Heart left ventricle (tissue), 16 donors: Measurements from ENCODE around the gene MAPK12. TPM values are rescaled to one million over a fixed set of nuclear protein-coding genes. Genes with fewer than 3 reads are reported as not detected.
A peak's percentile ranks its signal among the peaks of the same experiment; 100 is the strongest.

Source experiments
- ATAC-seq, 4 donors: fragments of 200-7000 bp; cut with Tn5 transposase; one replicate each; pipeline ENCODE4 v1.9.1; 2020 to 2022; ENCODE audit warnings: moderate library complexity in 4 of 4, mild to moderate bottlenecking in 3 of 4, moderate number of reproducible peaks in 1 of 4
- DNase-seq, 5 donors: peaks; one replicate each; pipeline ENCODE4 v3.0.0-alpha.2; 2020
- H3K27ac ChIP-seq, 12 donors: fragments of 200-600 bp; sonication (generic) in 4 of 12; one replicate each; pipeline versions ENCODE4 v1.5.0 to v1.8.0; 2016 to 2022; ENCODE audit warnings: mild to moderate bottlenecking in 2 of 12
- H3K27me3 ChIP-seq, 9 donors: fragments of 200-600 bp; sonication (generic) in 2 of 9; one replicate each; pipeline versions ENCODE4 v1.5.1 to v1.8.0; 2016 to 2022; ENCODE audit warnings: mild to moderate bottlenecking in 3 of 9
- H3K36me3 ChIP-seq, 9 donors: fragments of 200-600 bp; sonication (generic) in 2 of 9; one replicate each; pipeline versions ENCODE4 v1.5.0 to v1.8.0; 2018 to 2022; ENCODE audit warnings: mild to moderate bottlenecking in 2 of 9
- H3K4me1 ChIP-seq, 12 donors: fragments of 200-600 bp; sonication (generic) in 4 of 12; one replicate each; pipeline versions ENCODE4 v1.5.0 to v1.8.0; 2016 to 2022; ENCODE audit warnings: mild to moderate bottlenecking in 3 of 12
- H3K4me3 ChIP-seq, 12 donors: fragments of 200-600 bp; sonication (generic) in 4 of 12; one replicate each; pipeline versions ENCODE4 v1.5.0 to v1.8.0; 2017 to 2022; ENCODE audit warnings: mild to moderate bottlenecking in 9 of 12, moderate library complexity in 4 of 12
- H3K9me3 ChIP-seq, 12 donors: fragments of 200-600 bp; sonication (generic) in 4 of 12; one replicate each; pipeline versions ENCODE4 v1.5.0 to v1.8.0; 2016 to 2022; ENCODE audit warnings: mild to moderate bottlenecking in 1 of 12
- POLR2A ChIP-seq, 2 donors: fragments of 450-650 bp; IDR thresholded peaks; one replicate each; pipeline ENCODE4 v1.6.1; 2017; ENCODE audit warnings: antibody characterized with exemption in 2 of 2, mild to moderate bottlenecking in 2 of 2, moderate library complexity in 2 of 2
- WGBS, 4 donors: extraction: QIAGEN DNeasy Blood & Tissue Kit in 2 of 4; methylation state at CpG; one replicate each; pipeline versions ENCODE4 v1.1.5 to v1.1.7; 2013 to 2018; 5-methylcytosine and 5-hydroxymethylcytosine counted together
- intact Hi-C, 10 donors: fragments of 100-400 bp; cut with DNase I; formaldehyde crosslinking; loops; one replicate each; pipeline versions ENCODE4 v1.11.1 to v1.14.2; 2022
- polyA plus RNA-seq, 2 donors: library from polyadenylated mRNA; stranded (reverse); fragments of 200-250 nt; gene quantifications; one replicate each; pipeline ENCODE4 v1.2.3, GENCODE V29; 2013
- total RNA-seq, 9 donors: library from RNA; depleted of rRNA in 2 of 9; stranded (reverse); fragments of >200 nt in 2 of 9; fragmentation: NEBNext Ultra II Directional in 3 of 9; extraction: Animal tissue kit (Norgen Biotek cat#: 25700) in 3 of 9; gene quantifications; one replicate each; pipeline versions ENCODE4 v1.1.0 to v1.2.4, GENCODE V29; 2016 to 2023
- TF ChIP-seq, protein P1 (sequence below), 12 donors: fragments of 200-600 bp; sonication (generic) in 4 of 12; IDR thresholded peaks; one replicate each; pipeline versions ENCODE4 v1.5.0 to v1.8.0; 2018 to 2022; ENCODE audit warnings: antibody characterized with exemption in 12 of 12, mild to moderate bottlenecking in 5 of 12
- donor health status: ischemic (EF 13 %, LVEDD 7.1; RV severe dilation, severe dysfunction).
- donor health status: healthy with polysubstance abuse.
- donor health status: DM: no; HTN: yes; CAD: no.
- donor health status: DM: no; HTN: no; CAD: no.
- donor health status: ischemic (EF 25% LVEDD 6.9; RV normal size, moderate dysfunction).
- donor health status: ischemic (EF 25% LVEDD 5.7; RV mildly dilated, moderate dysfunction).
- donor health status: healthy.
- donor health status: DM: yes; HTN: yes; CAD: no.
- donor health status: ischemic (EF 35%, LVEDD 5.7; RV mildly dilated, moderate dysfunction).
- donor health status: nonischemic (EF 11% LVEDD 7.7; RV severe dilation, severe dysfunction).
- donor health status: DM: yes; HTN: yes; CAD: no.
- donor health status: PGD.
- donor health status: ischemic (EF 29% LVEDD 5.4; RV normal size, mild dysfunction).
- donor health status: nonischemic (EF 23%, LVEDD 6.1; RV moderate dilation, normal function).

Gene MAPK12
- total and polyA plus RNA-seq, 11 donors: 11.6 to 18.0 (median 15.5) TPM

DNA sequence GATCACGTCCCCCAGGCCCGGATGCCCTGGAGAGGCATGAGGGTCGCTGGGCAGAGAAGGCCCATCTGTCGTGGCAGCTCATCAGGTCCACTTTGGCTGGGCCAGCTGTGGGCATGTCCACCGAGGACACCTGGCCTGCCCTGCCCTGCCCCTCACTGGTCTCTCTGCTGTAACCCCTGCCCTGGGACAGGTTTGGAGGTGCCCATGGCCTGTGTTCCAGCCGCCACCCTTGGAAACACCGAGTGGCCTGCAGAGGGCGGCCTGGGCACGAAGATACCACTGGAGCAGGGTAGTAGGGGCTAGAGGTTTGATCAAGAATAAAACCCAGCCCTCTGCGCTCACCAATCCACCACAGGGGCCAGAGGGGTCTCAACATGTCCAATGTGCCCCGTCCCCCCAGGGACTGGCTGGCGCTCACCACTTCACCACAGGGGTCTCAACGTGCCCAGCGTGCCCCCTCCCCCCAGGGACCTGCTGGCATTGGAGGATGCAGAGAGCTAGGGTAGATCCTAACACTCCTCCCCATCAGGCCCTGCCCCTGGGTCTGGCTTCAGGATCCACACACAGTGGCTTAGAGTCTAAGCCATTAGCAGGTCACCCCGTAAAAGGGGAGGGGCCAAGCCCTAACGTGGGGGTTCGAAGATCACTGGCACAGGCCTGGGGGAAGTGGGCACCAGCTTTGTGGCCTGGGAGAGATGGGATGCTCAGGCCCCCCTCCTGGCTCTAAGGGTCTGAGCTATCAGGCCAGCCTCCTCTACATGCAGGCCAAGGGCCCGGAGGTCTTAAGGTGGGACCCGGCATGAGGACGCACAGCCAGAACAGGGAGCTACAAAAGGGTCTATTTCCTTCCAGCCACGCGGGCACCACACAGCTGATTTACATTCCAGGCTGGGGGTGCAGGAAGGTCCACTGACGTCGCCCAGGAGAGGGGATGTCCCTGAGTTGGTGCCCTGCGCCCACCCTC, 9.1 kb downstream of the MAPK12 start:
- Histone ChIP-seq H3K36me3 (peaks cover 0 to 11% (median 0%) of the 10 kb centered on the region in 9 donors), H3K9me3 (no peaks in the 10 kb centered on the region), H3K4me3 (peak overlapping the region in 7 of 12 donors; percentile 65 to 83 (median 72)), H3K4me1 (peaks cover 5 to 40% (median 24%) of the 10 kb centered on the region in 12 donors), H3K27me3 (no peaks in the 10 kb centered on the region), H3K27ac (peak overlapping the region in 9 of 12 donors; percentile 53 to 81 (median 69))
- TF ChIP-seq POLR2A (IDR thresholded peaks at IDR 0.05): no peak
- TF ChIP-seq, protein P1, sequence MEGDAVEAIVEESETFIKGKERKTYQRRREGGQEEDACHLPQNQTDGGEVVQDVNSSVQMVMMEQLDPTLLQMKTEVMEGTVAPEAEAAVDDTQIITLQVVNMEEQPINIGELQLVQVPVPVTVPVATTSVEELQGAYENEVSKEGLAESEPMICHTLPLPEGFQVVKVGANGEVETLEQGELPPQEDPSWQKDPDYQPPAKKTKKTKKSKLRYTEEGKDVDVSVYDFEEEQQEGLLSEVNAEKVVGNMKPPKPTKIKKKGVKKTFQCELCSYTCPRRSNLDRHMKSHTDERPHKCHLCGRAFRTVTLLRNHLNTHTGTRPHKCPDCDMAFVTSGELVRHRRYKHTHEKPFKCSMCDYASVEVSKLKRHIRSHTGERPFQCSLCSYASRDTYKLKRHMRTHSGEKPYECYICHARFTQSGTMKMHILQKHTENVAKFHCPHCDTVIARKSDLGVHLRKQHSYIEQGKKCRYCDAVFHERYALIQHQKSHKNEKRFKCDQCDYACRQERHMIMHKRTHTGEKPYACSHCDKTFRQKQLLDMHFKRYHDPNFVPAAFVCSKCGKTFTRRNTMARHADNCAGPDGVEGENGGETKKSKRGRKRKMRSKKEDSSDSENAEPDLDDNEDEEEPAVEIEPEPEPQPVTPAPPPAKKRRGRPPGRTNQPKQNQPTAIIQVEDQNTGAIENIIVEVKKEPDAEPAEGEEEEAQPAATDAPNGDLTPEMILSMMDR (IDR thresholded peaks at IDR 0.05): peak; percentile 57 to 82 (median 71)
- WGBS, 4 donors: 43 to 58% (median 54%) methylated on average over 17 to 25 of the region's 25 CpGs
- peak; percentile 72 to 88 (median 77) for DNase-seq
- intact Hi-C loops: loop anchor here (1.0 to 10.0 kb wide), 5 partner anchors 90 to 252 kb away; partner anchors contain the start of genes PPP6R2 (in 8 of the 10), LMF2 (in 2 of the 10) and NCAPH2 (in 2 of the 10)
- peak; percentile 61 to 80 (median 72) for ATAC-seq

DNA sequence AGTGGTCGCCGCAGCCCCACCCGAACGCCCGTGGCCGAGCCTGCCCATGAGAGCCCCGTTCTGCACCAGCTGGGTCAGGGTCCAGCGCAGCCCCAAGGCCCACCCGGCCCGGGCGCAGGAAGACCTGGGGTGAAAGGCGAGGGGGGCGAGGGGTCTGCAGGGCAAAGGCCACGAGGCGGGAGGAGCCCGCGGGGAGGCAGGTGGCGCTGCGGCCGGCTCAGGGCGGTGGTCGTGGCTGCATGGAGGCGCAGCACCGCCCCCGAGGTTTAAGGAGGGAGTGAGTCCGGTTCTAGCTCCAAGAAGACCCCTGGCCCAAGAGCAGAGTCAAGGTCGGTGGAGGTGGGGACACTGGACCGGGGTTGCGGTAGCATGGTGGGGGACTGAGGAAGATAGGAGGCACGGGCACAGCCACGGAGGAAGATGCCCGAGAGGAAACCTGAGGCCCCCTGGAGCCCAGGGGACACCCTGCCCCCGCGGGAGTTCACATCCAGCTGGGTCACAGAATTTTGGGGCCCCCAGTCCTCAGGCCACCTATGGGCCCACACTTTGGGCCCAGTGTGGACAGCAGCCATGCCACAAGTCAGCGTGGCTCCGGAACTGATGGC, 9.9 kb downstream of the MAPK12 start:
- WGBS, 4 donors: 11 to 18% (median 14%) methylated on average over 15 to 36 of the region's 36 CpGs
- Histone ChIP-seq H3K27ac (peak overlapping the region in 11 of 12 donors; percentile 53 to 81 (median 65)), H3K27me3 (no peaks in the 10 kb centered on the region), H3K36me3 (peaks cover 0 to 16% (median 3%) of the 10 kb centered on the region in 9 donors), H3K4me3 (peak overlapping the region; percentile 53 to 83 (median 69)), H3K9me3 (no peaks in the 10 kb centered on the region), H3K4me1 (peaks cover 5 to 39% (median 24%) of the 10 kb centered on the region in 12 donors)
- DNase-seq (no peak), ATAC-seq (peak in 3 of 4 donors; percentile 1 to 4 (median 1))
- TF ChIP-seq, protein P1 (IDR thresholded peaks at IDR 0.05): no peak
- no peak for TF ChIP-seq POLR2A (IDR thresholded peaks at IDR 0.05)
- intact Hi-C loops: loop anchor here (1.0 to 10.0 kb wide), 6 partner anchors 75 to 253 kb away; partner anchors contain the start of genes PPP6R2 (in 8 of the 10), LMF2 (in 2 of the 10), NCAPH2 (in 2 of the 10) and DENND6B (in 1 of the 10)

DNA sequence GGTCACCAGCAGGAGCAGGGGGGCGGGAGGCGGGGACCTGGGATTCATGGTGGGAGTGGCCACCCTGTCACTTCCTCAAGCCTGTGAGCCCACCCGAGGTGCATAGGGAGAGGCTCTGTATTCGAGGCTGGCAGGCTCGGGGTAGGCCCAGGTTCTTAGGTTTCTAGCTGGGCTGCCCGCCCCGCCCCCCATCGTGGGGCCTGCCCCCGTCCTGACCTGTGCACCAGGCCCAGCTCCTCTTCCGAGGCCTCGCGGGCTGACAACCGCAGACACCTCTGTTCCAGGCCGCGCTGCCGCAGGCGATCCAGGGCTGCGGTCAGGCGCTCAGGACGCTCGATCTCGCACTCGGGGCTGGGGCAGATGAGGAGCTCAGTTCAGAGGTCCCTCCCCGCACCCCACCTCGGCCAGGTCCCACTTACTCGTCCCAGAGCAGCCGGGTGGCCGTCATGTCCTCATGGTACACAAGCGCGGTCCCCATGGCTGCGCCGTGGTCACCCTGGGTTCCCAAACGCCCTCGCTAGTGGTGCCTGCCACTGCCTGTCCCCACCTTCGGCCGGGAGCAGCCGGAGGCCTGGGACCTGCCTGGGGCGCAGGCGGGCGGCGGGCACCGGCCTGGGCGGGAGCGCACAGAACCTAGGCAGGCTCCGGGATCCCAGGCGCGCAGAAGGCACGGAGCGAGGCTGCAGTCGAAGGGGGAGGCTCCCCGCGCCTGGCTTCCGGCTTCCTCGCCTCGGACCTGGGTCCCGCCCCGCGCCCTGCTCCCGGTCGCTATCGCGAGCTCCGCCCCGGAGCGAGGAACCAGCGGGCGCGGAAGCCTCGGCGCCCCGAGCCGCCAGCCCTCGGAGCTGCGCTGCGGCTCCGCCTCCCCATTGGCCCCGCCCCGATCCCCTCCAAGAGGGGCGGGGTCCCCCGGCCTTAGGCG, 10.7 kb downstream of the MAPK12 start, which contains the start of gene HDAC10:
Gene HDAC10 (minus strand): TSS at position 711 of the 922 bp plus-strand sequence. CDS start 233 bp downstream, at position 478.
- peak; percentile 75 to 94 (median 85) for DNase-seq
- peak within 1 kb of the TSS; percentile 53 to 83 (median 69) for H3K4me3 ChIP-seq
- intact Hi-C loops: loop anchor here in 8 of 10 donors (2.0 to 10.0 kb wide), 4 partner anchors 76 to 254 kb away; partner anchors contain the start of genes PPP6R2 (in 6 of the 8), LMF2 (in 2 of the 8), NCAPH2 (in 2 of the 8) and DENND6B (in 1 of the 8)
- H3K27me3 ChIP-seq: no peaks in the 10 kb centered on the region
- ATAC-seq: peak; percentile 25 to 80 (median 72)
- H3K4me1 ChIP-seq: peaks cover 5 to 43% (median 27%) of the 10 kb centered on the region in 12 donors
- peaks cover 0 to 24% (median 8%) of the 10 kb centered on the region in 9 donors for H3K36me3 ChIP-seq
- WGBS, 4 donors: 2 to 4% (median 2%) methylated on average over 44 to 81 of the region's 81 CpGs; no CpG with 5 or more reads in 1 of the 4 donors
- no peaks in the 10 kb centered on the region for H3K9me3 ChIP-seq
- TF ChIP-seq, protein P1 (IDR thresholded peaks at IDR 0.05): no peak
- peak in 1 of 2 donors; percentile 60 for TF ChIP-seq POLR2A (IDR thresholded peaks at IDR 0.05)
- H3K27ac ChIP-seq: peak within 1 kb of the TSS in 11 of 12 donors; percentile 53 to 81 (median 65)
